Breast epithelium (tissue), 4 donors: ENCODE measurements around the gene TPRG1. TPM values are rescaled to one million over a fixed set of nuclear protein-coding genes. Genes with fewer than 3 reads are reported as not detected.

Source experiments
- DNase-seq, 2 donors: peaks; one replicate each; pipeline ENCODE4 v3.0.0-alpha.2; 2019; ENCODE audit warnings: low spot score in 2 of 2
- H3K27ac ChIP-seq, 2 donors: fragments of 200-600 bp; sonication (generic) in 1 of 2; one replicate each; pipeline ENCODE4 v1.5.1; 2016 to 2019; ENCODE audit warnings: mild to moderate bottlenecking in 1 of 2
- H3K27me3 ChIP-seq, 2 donors: fragments of 200-600 bp; sonication (generic) in 1 of 2; one replicate each; pipeline versions ENCODE4 v1.5.1 to v1.6.0; 2017 to 2019; ENCODE audit warnings: control low read depth in 1 of 2, mild to moderate bottlenecking in 1 of 2
- H3K36me3 ChIP-seq: fragments of 200-600 bp; one replicate; pipeline ENCODE4 v1.5.1; 2019
- H3K4me1 ChIP-seq, 2 donors: fragments of 200-600 bp; sonication (generic); one replicate each; pipeline ENCODE4 v1.5.1; 2016 to 2019; ENCODE audit warnings: control low read depth in 1 of 2
- H3K4me3 ChIP-seq, 3 donors: fragments of 200-600 bp; sonication (generic); 1 replicate in 2 of 3; 2 replicates in 1 of 3; pipeline ENCODE4 v1.5.1; 2016 to 2019; ENCODE audit warnings: mild to moderate bottlenecking in 3 of 3, moderate library complexity in 2 of 3
- H3K9me3 ChIP-seq, 2 donors: fragments of 200-600 bp; sonication (generic) in 1 of 2; one replicate each; pipeline ENCODE4 v1.5.1; 2016 to 2019; ENCODE audit warnings: control low read depth in 1 of 2
- CTCF ChIP-seq, 3 donors: fragments of 450-650 bp; IDR thresholded peaks; one replicate each; pipeline ENCODE4 v1.5.1; 2016 to 2017; ENCODE audit warnings: antibody characterized with exemption in 3 of 3, mild to moderate bottlenecking in 3 of 3, moderate library complexity in 3 of 3
- POLR2A ChIP-seq: fragments of 450-650 bp; IDR thresholded peaks from one replicate; pipeline ENCODE4 v1.6.1; 2016; ENCODE audit warnings: antibody characterized with exemption, mild to moderate bottlenecking, moderate library complexity
- POLR2AphosphoS5 ChIP-seq, 3 donors: sonication (generic); formaldehyde crosslinking; IDR thresholded peaks; one replicate each; pipeline ENCODE4 v1.6.1; 2017; ENCODE audit warnings: antibody characterized with exemption in 3 of 3
- intact Hi-C: fragments of 100-400 bp; cut with DNase I; formaldehyde crosslinking; loops from one replicate; pipeline ENCODE4 v1.15.1; 2023; ENCODE audit warnings: low total_unique reads
- total RNA-seq, 3 donors: library from RNA; depleted of rRNA; stranded (reverse); fragments of >200 nt; gene quantifications; one replicate each; pipeline ENCODE4 v1.1.0, GENCODE V29; 2016

The TPRG1 gene
- total RNA-seq, 3 donors from 2014 or later, result 29.2 to 65.9 (median 31.9) TPM

GRCh38 chr3:189146848-189147247 is 24.9 kb upstream of the TPRG1 start:
- Histone ChIP-seq H3K4me1 (no peaks in the 10 kb centered on the region), H3K36me3 (no peaks in the 10 kb centered on the region), H3K27me3 (no peaks in the 10 kb centered on the region), H3K9me3 (no peaks in the 10 kb centered on the region), H3K4me3 (no peak overlapping the region), H3K27ac (no peak overlapping the region)
- DNase-seq, result no peak
- TF ChIP-seq CTCF (IDR thresholded peaks at IDR 0.05), result no peak
- TF ChIP-seq POLR2AphosphoS5 (IDR thresholded peaks at IDR 0.05), result no peak
- TF ChIP-seq POLR2A, result no peak
- intact Hi-C loops, result no loop called here

GRCh38 chr3:189148081-189148507 is 23.7 kb upstream of the TPRG1 start:
- Histone ChIP-seq H3K36me3 (no peaks in the 10 kb centered on the region), H3K27me3 (no peaks in the 10 kb centered on the region), H3K4me1 (no peaks in the 10 kb centered on the region), H3K9me3 (no peaks in the 10 kb centered on the region), H3K27ac (peak overlapping the region; percentile 14 to 15), H3K4me3 (no peak overlapping the region)
- intact Hi-C loops, result no loop called here
- TF ChIP-seq POLR2A (no peak), POLR2AphosphoS5 (IDR thresholded peaks at IDR 0.05) (no peak), CTCF (IDR thresholded peaks at IDR 0.05) (peak; percentile 81 to 87 (median 84))
- peak; percentile 48 to 60 for DNase-seq

- Histone ChIP-seq H3K27ac (no peak overlapping the region), H3K9me3 (no peaks in the 10 kb centered on the region), H3K36me3 (no peaks in the 10 kb centered on the region), H3K27me3 (no peaks in the 10 kb centered on the region), H3K4me1 (no peaks in the 10 kb centered on the region), H3K4me3 (no peak overlapping the region)
- no peak for DNase-seq
- intact Hi-C loops, result no loop called here
- no peak for TF ChIP-seq POLR2A
- no peak for TF ChIP-seq CTCF (IDR thresholded peaks at IDR 0.05)
- TF ChIP-seq POLR2AphosphoS5 (IDR thresholded peaks at IDR 0.05), result no peak
Observed at GRCh38 chr3:189149203-189149602, 22.6 kb upstream of the TPRG1 start.

GRCh38 chr3:189157232-189158007 is 14.4 kb upstream of the TPRG1 start:
- Histone ChIP-seq H3K36me3 (no peaks in the 10 kb centered on the region), H3K27me3 (no peaks in the 10 kb centered on the region), H3K4me3 (no peak overlapping the region), H3K4me1 (no peaks in the 10 kb centered on the region), H3K9me3 (no peaks in the 10 kb centered on the region), H3K27ac (no peak overlapping the region)
- no peak for DNase-seq
- intact Hi-C loops, result no loop called here
- TF ChIP-seq CTCF (IDR thresholded peaks at IDR 0.05), result no peak
- no peak for TF ChIP-seq POLR2A
- no peak for TF ChIP-seq POLR2AphosphoS5 (IDR thresholded peaks at IDR 0.05)

GRCh38 chr3:189158034-189158433 is 13.7 kb upstream of the TPRG1 start:
- H3K4me1 ChIP-seq, result no peaks in the 10 kb centered on the region
- intact Hi-C loops, result no loop called here
- H3K9me3 ChIP-seq, result no peaks in the 10 kb centered on the region
- no peaks in the 10 kb centered on the region for H3K27me3 ChIP-seq
- H3K36me3 ChIP-seq, result no peaks in the 10 kb centered on the region
- TF ChIP-seq CTCF (IDR thresholded peaks at IDR 0.05) (no peak), POLR2AphosphoS5 (IDR thresholded peaks at IDR 0.05) (no peak), POLR2A (no peak)
- H3K27ac ChIP-seq, result no peak overlapping the region
- DNase-seq, result no peak
- H3K4me3 ChIP-seq, result no peak overlapping the region
